CD4-positive, alpha-beta T cell treated with Interleukin-17A for 4 hours (primary cell): ENCODE results near the gene TAGLN.

ENCODE experiments used
- DNase-seq: peaks from one replicate; pipeline ENCODE4 v3.0.0-alpha.2; 2020; ENCODE audit warnings: mixed read lengths

The TAGLN gene

GRCh38 chr11:117217141-117218084 is 18.2 kb downstream of the TAGLN start:
- DNase-seq: no peak

GRCh38 chr11:117218133-117218915 is 19.2 kb downstream of the TAGLN start:
- DNase-seq: no peak

GRCh38 chr11:117219001-117219400 is 19.8 kb downstream of the TAGLN start:
- DNase-seq: no peak

- DNase-seq: no peak
These were observed 20.3 kb downstream of the TAGLN start for GRCh38 chr11:117219455-117219854.

- DNase-seq: no peak
These were observed 20.8 kb downstream of the TAGLN start for GRCh38 chr11:117219995-117220394.

- no peak for DNase-seq
These were observed 21.4 kb downstream of the TAGLN start for GRCh38 chr11:117220568-117220967.

GRCh38 chr11:117220999-117221774 is 22.0 kb downstream of the TAGLN start:
- no peak for DNase-seq

- DNase-seq: no peak
These were observed 22.8 kb downstream of the TAGLN start for GRCh38 chr11:117221775-117222517.

GRCh38 chr11:117222991-117223740 is 24.0 kb downstream of the TAGLN start:
- no peak for DNase-seq

- no peak for DNase-seq
These were observed 24.8 kb downstream of the TAGLN start for GRCh38 chr11:117223741-117224689.

GRCh38 chr11:117225553-117226170 is 26.5 kb downstream of the TAGLN start:
- no peak for DNase-seq

- peak; percentile 53 for DNase-seq
These were observed 27.5 kb downstream of the TAGLN start for GRCh38 chr11:117226388-117227385.

GRCh38 chr11:117228091-117228490 is 28.9 kb downstream of the TAGLN start:
- DNase-seq: no peak

- no peak for DNase-seq
These were observed 30.2 kb downstream of the TAGLN start for GRCh38 chr11:117229411-117229810.

GRCh38 chr11:117229931-117230285 is 30.7 kb downstream of the TAGLN start:
- DNase-seq: no peak

- DNase-seq: peak; percentile 52
These were observed 31.3 kb downstream of the TAGLN start for GRCh38 chr11:117230286-117230961.

GRCh38 chr11:117230999-117231841 is 32.0 kb downstream of the TAGLN start:
- DNase-seq: no peak
